ENCODE measurements around the gene AGAP3.

DNA sequence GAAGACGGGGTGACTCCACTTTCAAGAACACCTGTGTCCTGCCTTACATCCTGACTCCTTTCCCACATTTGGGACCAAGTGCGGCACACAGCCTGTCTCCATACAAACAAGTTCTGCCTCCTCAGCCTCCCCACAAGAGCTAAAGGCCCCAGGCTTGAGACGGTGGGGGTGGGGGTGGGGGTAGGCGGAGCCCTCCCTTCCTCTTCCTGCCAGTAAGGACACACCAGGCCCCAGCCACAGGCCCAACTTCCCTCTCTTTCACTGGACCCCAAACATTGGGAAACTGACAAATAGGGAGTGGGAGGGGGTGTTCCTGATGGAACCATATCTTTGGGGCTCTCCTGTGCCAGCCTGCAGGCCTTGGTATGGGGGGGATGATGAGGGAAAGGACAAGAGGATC, 33.2 kb upstream of the AGAP3 start:
- no peak for TF ChIP-seq POLR2A (IDR thresholded peaks at IDR 0.05)
- TF ChIP-seq, protein P1, sequence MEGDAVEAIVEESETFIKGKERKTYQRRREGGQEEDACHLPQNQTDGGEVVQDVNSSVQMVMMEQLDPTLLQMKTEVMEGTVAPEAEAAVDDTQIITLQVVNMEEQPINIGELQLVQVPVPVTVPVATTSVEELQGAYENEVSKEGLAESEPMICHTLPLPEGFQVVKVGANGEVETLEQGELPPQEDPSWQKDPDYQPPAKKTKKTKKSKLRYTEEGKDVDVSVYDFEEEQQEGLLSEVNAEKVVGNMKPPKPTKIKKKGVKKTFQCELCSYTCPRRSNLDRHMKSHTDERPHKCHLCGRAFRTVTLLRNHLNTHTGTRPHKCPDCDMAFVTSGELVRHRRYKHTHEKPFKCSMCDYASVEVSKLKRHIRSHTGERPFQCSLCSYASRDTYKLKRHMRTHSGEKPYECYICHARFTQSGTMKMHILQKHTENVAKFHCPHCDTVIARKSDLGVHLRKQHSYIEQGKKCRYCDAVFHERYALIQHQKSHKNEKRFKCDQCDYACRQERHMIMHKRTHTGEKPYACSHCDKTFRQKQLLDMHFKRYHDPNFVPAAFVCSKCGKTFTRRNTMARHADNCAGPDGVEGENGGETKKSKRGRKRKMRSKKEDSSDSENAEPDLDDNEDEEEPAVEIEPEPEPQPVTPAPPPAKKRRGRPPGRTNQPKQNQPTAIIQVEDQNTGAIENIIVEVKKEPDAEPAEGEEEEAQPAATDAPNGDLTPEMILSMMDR (IDR thresholded peaks at IDR 0.05) = no peak

All from testis (tissue), 2 donors.